GM19351 (cell line): ENCODE results near the gene VSX2.
"Not testable (repeated sequence)": the region's sequence is repeated elsewhere in the genome, so short reads cannot be mapped to it uniquely, and the experiment has no call there.

Source experiments
- ATAC-seq: cut with Tn5 transposase; IDR thresholded peaks from one replicate; pipeline ENCODE4 v1.9.1; 2021; ENCODE audit warnings: mild to moderate bottlenecking, moderate library complexity; ENCODE audit not compliant: unreplicated experiment

The VSX2 gene

DNA sequence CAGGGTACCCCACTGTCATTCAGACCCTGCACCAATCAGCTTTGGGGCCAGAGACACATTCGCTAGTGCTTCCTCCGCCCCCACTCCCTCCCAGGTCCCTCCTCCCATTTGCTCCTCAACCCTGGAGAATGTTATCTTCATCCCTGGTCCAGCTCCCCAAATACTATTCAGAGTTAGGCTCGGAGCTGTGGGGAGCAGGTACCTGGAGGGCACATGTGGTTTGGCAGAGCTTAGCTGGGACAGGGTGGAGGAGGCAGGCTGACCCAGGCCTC, 19.5 kb downstream of the VSX2 start:
- ATAC-seq = no peak

DNA sequence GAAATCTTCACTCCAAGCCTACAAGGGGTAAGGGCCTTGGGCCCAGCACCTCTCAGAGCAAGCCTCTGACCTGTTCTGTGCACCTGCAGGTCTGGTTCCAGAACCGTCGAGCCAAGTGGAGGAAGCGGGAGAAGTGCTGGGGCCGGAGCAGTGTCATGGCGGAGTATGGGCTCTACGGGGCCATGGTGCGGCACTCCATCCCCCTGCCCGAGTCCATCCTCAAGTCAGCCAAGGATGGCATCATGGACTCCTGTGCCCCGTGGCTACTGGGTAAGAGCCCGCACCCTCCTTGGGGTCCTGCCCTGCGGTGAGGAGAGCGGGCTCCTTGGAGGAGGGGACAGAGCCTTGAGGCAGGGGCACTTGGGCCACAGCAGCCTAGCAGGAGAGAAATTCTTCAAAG, 20.3 kb downstream of the VSX2 start:
- no peak for ATAC-seq

DNA sequence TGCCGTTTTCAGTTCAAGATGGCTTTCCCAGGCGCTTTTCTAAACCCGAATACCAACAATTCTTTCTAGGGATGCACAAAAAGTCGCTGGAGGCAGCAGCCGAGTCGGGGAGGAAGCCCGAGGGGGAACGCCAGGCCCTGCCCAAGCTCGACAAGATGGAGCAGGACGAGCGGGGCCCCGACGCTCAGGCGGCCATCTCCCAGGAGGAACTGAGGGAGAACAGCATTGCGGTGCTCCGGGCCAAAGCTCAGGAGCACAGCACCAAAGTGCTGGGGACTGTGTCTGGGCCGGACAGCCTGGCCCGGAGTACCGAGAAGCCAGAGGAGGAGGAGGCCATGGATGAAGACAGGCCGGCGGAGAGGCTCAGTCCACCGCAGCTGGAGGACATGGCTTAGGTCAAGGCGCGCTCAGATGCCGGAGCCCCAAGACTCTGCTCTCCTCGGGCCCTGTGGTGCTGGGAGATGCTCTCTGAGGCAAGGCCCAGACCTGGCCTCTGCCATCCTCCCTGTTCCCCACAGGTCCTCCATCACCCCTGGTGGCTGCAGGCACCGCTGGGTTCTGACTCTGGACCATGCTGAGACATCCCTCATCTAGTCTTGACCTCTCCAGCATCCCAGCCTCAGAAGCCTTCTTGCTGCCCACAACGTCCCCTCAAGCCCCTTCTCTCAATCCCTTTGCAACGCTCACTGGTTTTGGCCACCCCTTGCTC, 21.4 kb downstream of the VSX2 start:
- no peak for ATAC-seq

- no peak for ATAC-seq
Measured at GRCh38 chr14:74261288-74261687, 22.0 kb downstream of the VSX2 start.

DNA sequence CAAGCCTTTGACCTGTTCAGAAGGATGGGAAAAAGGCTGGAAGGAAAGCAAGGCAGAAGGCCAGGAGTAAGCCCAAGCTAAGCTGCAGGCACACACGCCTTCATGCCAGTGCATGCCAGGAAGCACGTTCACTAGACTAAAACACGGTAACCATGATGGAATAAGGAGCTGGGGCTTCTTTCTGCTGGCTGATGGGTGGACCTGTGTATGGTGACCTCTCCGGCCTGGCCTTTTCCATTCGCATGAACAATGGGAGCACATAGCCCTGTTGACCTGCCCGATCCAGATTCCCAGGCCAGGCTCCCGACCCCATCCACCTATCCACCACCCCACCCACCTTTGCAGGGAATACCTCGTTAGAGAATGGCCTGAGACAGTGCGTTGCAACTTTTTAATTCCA, 22.8 kb downstream of the VSX2 start:
- ATAC-seq = no peak

- ATAC-seq = no peak
Measured at GRCh38 chr14:74263181-74263580, 23.9 kb downstream of the VSX2 start.

DNA sequence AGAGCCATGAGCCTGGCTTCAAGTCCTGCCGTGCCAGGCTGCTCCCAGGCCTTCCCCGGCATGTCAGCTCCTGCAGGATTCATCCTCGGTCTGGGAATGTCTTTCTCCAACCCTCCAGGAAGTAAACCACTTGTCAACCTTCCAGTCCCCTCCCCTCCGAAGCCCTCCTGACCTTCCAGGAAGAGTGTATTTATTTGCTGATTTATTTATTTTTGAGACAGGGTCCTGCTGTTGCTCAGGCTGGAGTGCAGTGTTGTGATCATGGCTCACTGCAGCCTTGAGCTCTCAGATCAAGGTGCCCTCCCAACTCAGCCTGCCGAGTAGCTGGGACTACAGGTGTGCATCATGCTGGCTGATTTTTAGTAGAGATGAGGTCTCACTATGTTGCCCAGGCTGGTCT, 24.7 kb downstream of the VSX2 start:
- ATAC-seq = no peak

GRCh38 chr14:74265301-74265965, 26.2 kb downstream of the VSX2 start:
- no peak for ATAC-seq

DNA sequence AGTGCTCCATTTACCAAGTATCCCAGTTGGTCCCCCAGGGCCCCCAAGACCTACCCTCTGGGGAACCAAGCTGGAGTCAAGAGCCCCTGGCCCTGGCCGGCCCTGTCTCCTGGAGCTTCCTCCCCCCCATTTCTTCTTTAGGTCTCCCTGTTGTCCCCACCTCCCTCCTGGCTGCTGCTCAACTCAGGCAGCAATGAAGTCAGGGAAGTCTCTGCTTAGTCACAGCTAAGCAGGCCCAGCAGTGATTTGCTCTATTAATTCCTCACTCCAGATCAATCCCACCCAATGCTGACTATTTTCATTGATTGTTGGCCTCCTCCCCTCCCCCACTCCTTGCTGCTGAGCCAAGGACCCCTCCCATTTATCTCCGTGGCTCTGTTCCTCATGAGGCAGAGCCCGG, 28.3 kb downstream of the VSX2 start:
- no peak for ATAC-seq

DNA sequence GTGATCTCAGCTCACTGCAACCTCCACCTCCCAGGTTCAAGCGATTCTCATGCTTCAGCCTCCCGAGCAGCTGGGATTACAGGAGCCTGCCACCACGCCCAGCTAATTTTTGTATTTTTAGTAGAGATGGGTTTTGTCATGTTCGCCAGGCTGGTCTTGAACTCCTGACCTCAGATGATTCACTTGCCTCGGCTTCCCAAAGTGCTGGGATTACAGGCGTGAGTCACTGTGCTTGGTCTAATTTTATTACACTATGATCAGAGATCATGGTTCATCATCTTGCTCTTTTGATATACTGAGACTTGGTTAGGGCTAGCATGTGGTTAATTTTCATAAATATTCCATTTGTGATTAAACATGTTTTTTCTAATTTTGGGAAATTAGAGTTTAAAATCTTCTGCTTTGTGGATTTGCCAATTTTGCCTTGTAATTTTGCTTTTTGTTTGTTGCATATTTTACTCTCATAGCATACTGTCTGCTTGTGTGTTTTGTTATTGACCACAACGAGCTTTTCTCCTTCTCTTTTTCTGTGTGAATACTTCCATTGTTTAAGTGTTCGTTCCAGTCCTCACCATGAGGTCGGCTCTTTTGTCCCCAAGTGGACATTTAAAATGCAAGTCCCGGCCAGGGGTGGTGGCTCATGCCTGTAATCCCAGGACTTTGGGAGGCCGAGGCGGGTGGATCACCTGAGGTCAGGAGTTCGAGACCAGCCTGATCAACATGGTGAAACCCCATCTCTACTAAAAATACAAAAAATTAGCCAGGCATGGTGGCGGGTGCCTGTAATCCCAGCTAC, 31.3 kb downstream of the VSX2 start:
- ATAC-seq = not testable (repeated sequence)

- ATAC-seq = no peak
Measured at GRCh38 chr14:74271365-74271764, 32.1 kb downstream of the VSX2 start.

- no peak for ATAC-seq
Measured at GRCh38 chr14:74275241-74275841, 36.1 kb downstream of the VSX2 start.

- no peak for ATAC-seq
Measured at GRCh38 chr14:74278080-74278479, 38.8 kb downstream of the VSX2 start.

DNA sequence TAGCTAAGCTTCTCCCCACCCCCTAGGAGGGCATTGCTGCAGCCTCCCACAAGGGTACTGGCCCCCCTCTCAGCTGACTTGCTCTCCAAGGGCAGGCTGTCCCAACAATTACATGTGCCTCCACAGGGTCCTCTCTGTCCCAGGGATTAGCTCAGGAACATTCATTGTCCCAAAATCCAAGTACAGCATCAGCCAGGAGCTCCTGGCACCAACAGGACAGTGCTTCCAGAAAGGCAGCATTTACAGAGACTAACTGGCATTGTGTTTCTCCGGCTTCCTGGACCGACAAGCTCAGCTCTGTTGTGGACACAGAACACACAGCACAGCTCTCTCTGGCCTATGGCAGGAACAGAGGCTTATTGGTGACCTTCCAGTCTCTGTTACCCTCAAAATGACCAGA, 41.8 kb downstream of the VSX2 start:
- ATAC-seq = no peak

GRCh38 chr14:74286736-74287135, 47.5 kb downstream of the VSX2 start:
- ATAC-seq = no peak

DNA sequence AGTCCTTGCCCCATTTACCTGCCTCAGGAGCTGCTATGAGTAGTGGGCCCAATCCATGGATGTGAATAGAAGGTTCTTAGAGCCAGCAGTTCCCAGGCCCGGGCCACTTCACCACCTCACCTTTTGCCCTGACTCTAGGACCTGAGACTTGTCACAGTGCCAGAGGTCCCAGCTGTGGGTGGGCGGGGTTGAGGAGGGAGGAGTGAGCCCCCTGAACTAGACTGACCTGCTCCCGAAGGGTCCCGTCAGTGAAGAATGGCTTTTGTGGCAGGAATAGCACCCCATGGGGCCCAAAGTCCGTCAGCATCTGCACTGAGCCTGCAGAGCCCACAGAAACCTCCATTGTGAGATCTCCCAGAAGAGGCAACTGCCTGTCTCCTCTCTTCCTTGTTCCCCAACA, 50.6 kb downstream of the VSX2 start:
- no peak for ATAC-seq

DNA sequence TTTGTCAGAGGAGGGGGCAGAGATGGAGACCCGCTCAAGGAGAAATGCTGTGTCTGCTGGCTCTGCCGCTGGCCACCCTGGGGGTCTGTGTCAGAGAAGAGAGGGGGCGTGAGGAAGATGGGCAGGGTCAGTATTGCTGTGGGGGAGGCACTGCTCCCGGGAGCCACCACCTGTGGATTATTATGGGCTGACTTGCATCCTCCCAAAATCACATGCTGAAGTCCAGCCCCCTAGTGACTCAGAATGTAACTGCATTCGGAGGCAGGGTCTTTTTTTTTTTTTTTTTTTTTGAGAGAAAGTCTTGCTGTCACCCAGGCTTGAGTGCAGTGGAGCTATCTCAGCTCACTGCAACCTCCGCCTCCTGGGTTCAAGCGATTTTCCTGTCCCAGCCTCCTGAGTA, 51.2 kb downstream of the VSX2 start:
- ATAC-seq = no peak

- no peak for ATAC-seq
Measured at GRCh38 chr14:74292061-74292460, 52.8 kb downstream of the VSX2 start.

DNA sequence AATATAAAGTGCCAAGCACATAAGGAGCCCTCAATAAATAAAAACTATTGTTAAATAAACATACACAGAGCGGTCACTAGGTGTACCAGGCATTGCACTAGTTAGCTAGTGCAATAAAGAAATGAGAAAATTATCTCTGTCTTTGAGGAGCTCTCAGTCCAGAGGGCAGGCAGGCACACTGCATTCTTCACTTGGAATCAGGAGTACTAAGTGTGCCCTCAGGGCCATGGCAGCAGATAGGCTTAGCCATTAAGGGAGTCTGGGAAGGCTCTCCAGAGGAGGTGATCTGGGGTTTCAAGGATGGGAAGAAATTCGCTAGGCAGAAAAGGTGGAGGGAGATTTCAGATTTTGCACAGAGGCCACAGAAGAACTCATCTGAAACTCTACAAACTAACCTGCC, 54.4 kb downstream of the VSX2 start:
- no peak for ATAC-seq

DNA sequence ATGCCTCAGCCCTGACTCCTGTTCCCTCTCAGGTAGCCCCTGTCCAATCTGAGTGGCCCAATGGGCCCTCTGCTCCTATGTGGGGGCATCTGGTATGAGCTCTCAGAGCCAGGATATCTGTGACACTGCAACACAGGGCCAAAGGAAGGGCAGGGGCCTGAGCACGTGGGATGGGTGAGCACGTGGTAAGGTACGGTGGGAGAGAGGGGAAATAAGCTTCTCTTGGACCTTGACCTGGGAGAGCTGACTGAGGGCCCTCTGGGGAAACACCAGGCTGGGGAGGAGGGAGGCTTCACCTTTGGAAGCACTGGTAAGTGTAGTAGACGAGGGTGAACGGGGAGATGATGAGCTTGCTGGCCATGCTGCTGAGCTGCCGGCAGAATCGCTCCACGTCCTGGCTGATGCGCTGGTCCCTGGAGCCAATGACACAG, 56.8 kb downstream of the VSX2 start:
- ATAC-seq = no peak

DNA sequence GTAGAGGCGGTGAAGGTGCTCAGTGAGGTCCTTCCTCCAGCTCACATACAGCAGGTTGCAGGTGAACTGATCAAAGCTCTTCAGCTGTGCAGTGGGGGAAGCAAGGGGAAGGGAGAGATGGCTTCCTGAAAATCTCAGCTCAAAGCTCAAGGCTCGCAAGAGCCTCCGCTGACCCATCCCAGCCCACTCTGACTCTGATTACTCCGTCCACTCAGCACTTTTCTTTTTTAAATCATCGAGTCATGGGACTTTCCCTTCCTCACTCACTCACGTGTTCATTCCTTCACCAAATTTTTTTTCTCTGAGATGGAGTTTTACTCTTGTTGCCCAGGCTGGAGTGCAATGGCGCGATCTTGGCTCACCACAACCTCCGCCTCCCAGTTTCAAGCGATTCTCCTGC, 58.7 kb downstream of the VSX2 start:
- ATAC-seq = no peak

- no peak for ATAC-seq
Measured at GRCh38 chr14:74299061-74299545, 59.9 kb downstream of the VSX2 start.
